ENCODE data around the gene FYB1.
"Not testable (repeated sequence)": the region's sequence is repeated elsewhere in the genome, so short reads cannot be mapped to it uniquely, and the experiment has no call there.

Gene FYB1

DNA sequence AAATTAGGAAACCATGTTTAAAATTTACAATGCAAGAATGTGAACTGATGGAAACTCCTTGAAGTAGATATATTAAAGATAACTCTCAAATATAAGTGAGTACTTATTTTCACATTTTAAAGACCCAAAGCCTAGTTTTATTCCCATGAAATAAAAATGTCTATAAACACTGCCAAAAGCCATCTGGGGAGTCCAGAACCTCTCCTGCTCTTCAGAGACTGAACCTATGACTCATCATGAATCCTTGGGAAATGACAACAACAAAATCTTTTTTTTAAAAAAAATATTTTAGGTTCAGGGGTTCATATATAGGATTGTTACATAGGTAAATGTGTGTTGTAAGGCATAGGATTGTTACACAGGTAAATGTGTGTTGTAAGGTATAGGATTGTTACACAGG, 33.8 kb upstream of the FYB1 start:
- Histone ChIP-seq H3K36me3 (ENCODE audit: control insufficient read depth, insufficient read depth, low read length) (no peaks in the 10 kb centered on the region), H3K4me3 (ENCODE audit: insufficient read depth, low read depth, low read length) (no peak overlapping the region)

DNA sequence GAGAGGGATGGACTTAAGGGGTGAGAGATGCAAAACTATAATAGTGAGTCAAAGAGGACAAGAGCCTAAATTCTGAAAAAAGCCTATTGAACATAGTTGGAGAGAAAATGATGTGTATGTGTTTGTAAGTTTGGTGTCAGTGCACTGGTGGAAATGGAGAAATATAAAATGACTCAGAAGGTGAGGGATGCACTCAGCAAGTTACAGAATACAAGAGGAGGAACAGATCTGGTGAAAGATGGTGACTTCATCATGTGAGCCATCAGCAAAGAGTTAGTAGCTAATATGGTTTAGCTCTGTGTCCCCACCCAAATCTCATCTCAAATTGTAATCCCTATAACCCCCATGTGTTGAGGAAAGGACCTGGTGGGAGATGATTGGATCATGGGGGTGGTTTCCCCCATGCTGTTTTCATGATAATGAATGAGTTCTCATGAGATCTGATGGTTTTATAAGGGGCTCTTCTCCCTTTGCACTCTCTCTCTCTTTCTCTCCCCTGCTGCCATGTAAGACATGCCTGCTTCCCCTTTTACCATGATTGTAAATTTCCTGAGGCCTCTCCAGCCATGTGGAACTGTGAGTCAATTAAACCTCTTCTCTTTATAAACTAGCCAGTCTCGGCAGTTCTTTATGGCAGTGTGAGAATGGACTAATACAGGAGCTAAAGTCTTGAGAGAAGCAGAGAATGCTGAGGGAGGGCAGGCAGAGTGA, 30.4 kb upstream of the FYB1 start:
- no peak overlapping the region for H3K27ac ChIP-seq (ENCODE audit: insufficient read depth, low read depth, low read length, poor library complexity, severe bottlenecking)
- H3K36me3 ChIP-seq (ENCODE audit: control insufficient read depth, insufficient read depth, low read length): no peaks in the 10 kb centered on the region
- H3K27me3 ChIP-seq (ENCODE audit: control insufficient read depth, insufficient read depth, low read length, poor library complexity, severe bottlenecking): no peaks in the 10 kb centered on the region
- 90 to 94% methylated on average over 1 of the region's 1 CpG for WGBS, 2 experiments
- no peaks in the 10 kb centered on the region for H3K9me3 ChIP-seq (ENCODE audit: control insufficient read depth, low read length)
- no peak overlapping the region for H3K4me3 ChIP-seq (ENCODE audit: insufficient read depth, low read depth, low read length)
- H3K4me1 ChIP-seq (ENCODE audit: control insufficient read depth, insufficient read depth, low read length): no peaks in the 10 kb centered on the region

More for the DNA sequence above, 33.8 kb upstream of the FYB1 start:
- Histone ChIP-seq H3K27me3 (ENCODE audit: control insufficient read depth, insufficient read depth, low read length, poor library complexity, severe bottlenecking) (no peaks in the 10 kb centered on the region), H3K4me1 (ENCODE audit: control insufficient read depth, insufficient read depth, low read length) (no peaks in the 10 kb centered on the region), H3K27ac (ENCODE audit: insufficient read depth, low read depth, low read length, poor library complexity, severe bottlenecking) (no peak overlapping the region), H3K9me3 (ENCODE audit: control insufficient read depth, low read length) (no peaks in the 10 kb centered on the region)

DNA sequence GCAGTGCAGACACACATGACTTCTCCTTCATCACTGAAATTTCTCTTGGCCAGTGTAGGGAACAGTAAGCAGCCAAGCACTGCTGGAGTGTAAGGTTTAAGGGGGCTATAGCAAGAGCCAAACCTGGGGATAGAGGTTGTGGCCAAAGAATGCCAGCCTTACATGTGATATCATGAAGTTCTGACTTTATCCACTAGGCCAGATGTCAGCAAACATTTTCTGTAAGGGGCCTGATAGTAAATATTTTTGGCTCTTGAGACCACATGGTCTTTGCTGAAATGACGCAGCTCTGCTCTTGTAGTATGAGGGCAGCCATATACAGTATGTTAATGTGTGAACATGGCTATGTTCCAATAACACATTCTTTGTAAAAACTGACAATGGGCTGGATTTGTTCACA, 29.7 kb upstream of the FYB1 start:
- Histone ChIP-seq H3K4me3 (ENCODE audit: insufficient read depth, low read depth, low read length) (no peak overlapping the region), H3K27me3 (ENCODE audit: control insufficient read depth, insufficient read depth, low read length, poor library complexity, severe bottlenecking) (no peaks in the 10 kb centered on the region), H3K36me3 (ENCODE audit: control insufficient read depth, insufficient read depth, low read length) (no peaks in the 10 kb centered on the region), H3K4me1 (ENCODE audit: control insufficient read depth, insufficient read depth, low read length) (no peaks in the 10 kb centered on the region), H3K27ac (ENCODE audit: insufficient read depth, low read depth, low read length, poor library complexity, severe bottlenecking) (no peak overlapping the region), H3K9me3 (ENCODE audit: control insufficient read depth, low read length) (no peaks in the 10 kb centered on the region)
- 88 to 100% methylated on average over 1 of the region's 1 CpG for WGBS, 2 experiments

DNA sequence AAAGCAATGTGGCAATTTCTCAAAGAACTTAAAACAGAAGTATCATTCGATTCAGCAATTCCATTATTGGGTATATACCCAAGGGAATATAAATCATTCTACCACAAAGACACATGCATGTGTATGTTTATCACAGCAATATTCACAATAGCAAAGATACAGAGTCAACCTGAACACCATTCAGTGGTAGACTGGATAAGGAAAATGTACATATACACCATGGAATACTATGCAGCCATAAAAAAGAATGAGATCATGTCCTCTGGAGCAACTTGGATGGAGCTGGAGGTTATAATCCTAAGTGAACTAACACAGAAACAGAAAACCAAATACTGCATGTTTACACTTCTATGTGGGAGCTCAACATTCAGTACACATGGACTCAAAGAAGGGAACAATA, 21.4 kb upstream of the FYB1 start:
- 83 to 90% methylated on average over 1 of the region's 1 CpG for WGBS, 2 experiments
- Histone ChIP-seq H3K36me3 (ENCODE audit: control insufficient read depth, insufficient read depth, low read length) (no peaks in the 10 kb centered on the region), H3K27me3 (ENCODE audit: control insufficient read depth, insufficient read depth, low read length, poor library complexity, severe bottlenecking) (no peaks in the 10 kb centered on the region), H3K4me3 (ENCODE audit: insufficient read depth, low read depth, low read length) (no peak overlapping the region), H3K27ac (ENCODE audit: insufficient read depth, low read depth, low read length, poor library complexity, severe bottlenecking) (no peak overlapping the region), H3K4me1 (ENCODE audit: control insufficient read depth, insufficient read depth, low read length) (no peaks in the 10 kb centered on the region), H3K9me3 (ENCODE audit: control insufficient read depth, low read length) (no peaks in the 10 kb centered on the region)

DNA sequence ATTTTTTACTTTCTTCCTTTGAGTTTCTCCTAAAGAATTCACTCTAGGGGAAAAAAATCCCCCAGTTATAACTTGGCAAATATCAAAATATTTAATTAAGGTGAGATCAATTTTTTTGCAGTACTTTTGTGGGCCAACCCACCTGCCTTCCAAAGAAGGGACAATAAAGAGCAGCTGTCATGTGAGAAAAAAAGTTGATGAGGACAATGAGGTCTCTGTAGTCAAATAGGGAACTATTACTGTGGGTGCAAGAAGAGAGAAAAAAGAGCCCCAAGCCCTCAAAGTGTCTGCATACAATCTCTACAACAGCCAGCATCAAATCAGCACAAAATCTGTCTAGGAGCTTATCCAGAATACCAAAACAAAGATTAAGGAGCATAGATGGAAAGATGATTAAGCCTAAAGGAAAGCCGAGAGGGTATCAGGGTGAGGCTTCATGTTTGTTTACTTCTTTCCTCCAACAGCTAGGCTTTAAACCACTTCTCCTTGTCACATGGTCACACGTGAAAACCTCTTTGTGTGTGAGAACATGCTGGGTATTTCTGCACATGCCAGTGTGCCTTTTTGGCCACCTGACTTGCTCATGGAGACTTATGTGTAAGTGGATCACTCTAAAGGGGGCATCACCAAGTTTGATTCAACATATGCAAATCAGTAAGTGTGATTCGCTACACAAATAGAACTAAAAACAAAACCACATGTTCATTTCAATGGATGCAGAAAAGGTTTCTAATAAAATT, 19.2 kb upstream of the FYB1 start:
- WGBS, 2 experiments: 89 to 93% methylated on average over 3 of the region's 3 CpGs
- Histone ChIP-seq H3K9me3 (ENCODE audit: control insufficient read depth, low read length) (no peaks in the 10 kb centered on the region), H3K36me3 (ENCODE audit: control insufficient read depth, insufficient read depth, low read length) (no peaks in the 10 kb centered on the region), H3K27me3 (ENCODE audit: control insufficient read depth, insufficient read depth, low read length, poor library complexity, severe bottlenecking) (no peaks in the 10 kb centered on the region), H3K27ac (ENCODE audit: insufficient read depth, low read depth, low read length, poor library complexity, severe bottlenecking) (no peak overlapping the region), H3K4me3 (ENCODE audit: insufficient read depth, low read depth, low read length) (no peak overlapping the region), H3K4me1 (ENCODE audit: control insufficient read depth, insufficient read depth, low read length) (no peaks in the 10 kb centered on the region)

DNA sequence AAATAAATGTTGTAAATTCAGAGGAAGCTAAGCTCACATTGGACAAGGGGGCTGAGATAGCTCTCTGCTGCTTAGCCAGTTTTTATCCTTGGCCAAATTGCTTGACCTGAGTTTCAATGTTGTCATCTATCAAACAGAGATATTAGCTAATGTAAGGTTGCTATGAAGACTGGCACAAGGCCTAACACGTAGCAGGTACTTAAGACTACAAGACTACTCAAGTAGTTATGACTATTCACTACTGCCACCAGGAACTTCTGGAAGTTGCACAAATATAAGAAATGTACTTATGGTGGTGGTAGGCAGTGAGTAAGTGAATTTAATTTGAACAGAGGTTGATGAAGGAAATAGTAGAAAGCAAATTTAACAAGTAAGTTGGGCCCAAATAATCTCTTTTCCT, 17.4 kb upstream of the FYB1 start:
- WGBS, 2 experiments: 93% methylated on average over 1 of the region's 1 CpG; no CpG with 5 or more reads in 1 of the 2 experiments
- H3K9me3 ChIP-seq (ENCODE audit: control insufficient read depth, low read length): no peaks in the 10 kb centered on the region
- H3K27me3 ChIP-seq (ENCODE audit: control insufficient read depth, insufficient read depth, low read length, poor library complexity, severe bottlenecking): no peaks in the 10 kb centered on the region
- H3K27ac ChIP-seq (ENCODE audit: insufficient read depth, low read depth, low read length, poor library complexity, severe bottlenecking): no peak overlapping the region
- H3K4me3 ChIP-seq (ENCODE audit: insufficient read depth, low read depth, low read length): no peak overlapping the region
- H3K36me3 ChIP-seq (ENCODE audit: control insufficient read depth, insufficient read depth, low read length): no peaks in the 10 kb centered on the region
- H3K4me1 ChIP-seq (ENCODE audit: control insufficient read depth, insufficient read depth, low read length): no peaks in the 10 kb centered on the region

DNA sequence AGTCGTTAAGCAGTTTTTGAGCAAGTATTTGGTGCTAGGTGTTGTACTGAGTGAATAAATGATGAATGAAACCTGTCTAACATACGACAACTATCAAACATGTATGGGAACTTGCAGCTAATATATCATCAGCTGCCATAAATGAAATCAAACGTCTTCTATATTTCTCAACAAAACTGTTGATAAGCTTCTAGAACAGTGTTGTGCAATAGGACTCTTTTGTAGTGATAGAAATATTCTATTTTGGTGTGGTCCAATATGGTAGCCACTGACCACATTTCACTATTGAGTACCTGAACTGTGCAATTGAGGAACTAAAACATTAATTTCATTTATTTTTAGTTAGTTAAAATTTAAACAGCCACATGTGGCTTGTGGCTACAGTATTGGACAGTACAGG, 16.3 kb upstream of the FYB1 start:
- H3K9me3 ChIP-seq (ENCODE audit: control insufficient read depth, low read length): no peaks in the 10 kb centered on the region
- WGBS, 2 experiments: 83 to 90% methylated on average over 1 to 3 of the region's 3 CpGs
- no peak overlapping the region for H3K27ac ChIP-seq (ENCODE audit: insufficient read depth, low read depth, low read length, poor library complexity, severe bottlenecking)
- H3K4me1 ChIP-seq (ENCODE audit: control insufficient read depth, insufficient read depth, low read length): no peaks in the 10 kb centered on the region
- no peak overlapping the region for H3K4me3 ChIP-seq (ENCODE audit: insufficient read depth, low read depth, low read length)
- no peaks in the 10 kb centered on the region for H3K36me3 ChIP-seq (ENCODE audit: control insufficient read depth, insufficient read depth, low read length)
- H3K27me3 ChIP-seq (ENCODE audit: control insufficient read depth, insufficient read depth, low read length, poor library complexity, severe bottlenecking): no peaks in the 10 kb centered on the region

DNA sequence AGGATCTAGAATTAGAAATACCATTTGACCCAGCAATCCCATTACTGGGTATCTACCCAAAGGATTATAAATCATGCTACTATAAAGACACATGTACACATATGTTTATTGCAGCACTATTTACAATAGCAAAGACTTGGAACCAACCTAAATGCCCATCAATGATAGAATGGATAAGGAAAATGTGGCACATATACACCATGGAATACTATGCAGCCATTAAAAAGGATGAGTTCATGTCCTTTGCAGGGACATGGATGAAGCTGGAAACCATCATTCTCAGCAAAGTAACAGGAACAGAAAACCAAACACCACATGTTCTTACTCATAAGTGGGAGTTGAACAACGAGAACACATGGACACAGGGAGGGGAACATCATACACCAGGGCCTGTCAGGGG, 15.1 kb upstream of the FYB1 start:
- not testable (repeated sequence) for H3K27me3 ChIP-seq (ENCODE audit: control insufficient read depth, insufficient read depth, low read length, poor library complexity, severe bottlenecking); H3K4me1 ChIP-seq (ENCODE audit: control insufficient read depth, insufficient read depth, low read length); H3K36me3 ChIP-seq (ENCODE audit: control insufficient read depth, insufficient read depth, low read length); H3K27ac ChIP-seq (ENCODE audit: insufficient read depth, low read depth, low read length, poor library complexity, severe bottlenecking); H3K4me3 ChIP-seq (ENCODE audit: insufficient read depth, low read depth, low read length); H3K9me3 ChIP-seq (ENCODE audit: control insufficient read depth, low read length)
- 100% methylated on average over 1 of the region's 1 CpG for WGBS, 2 experiments

DNA sequence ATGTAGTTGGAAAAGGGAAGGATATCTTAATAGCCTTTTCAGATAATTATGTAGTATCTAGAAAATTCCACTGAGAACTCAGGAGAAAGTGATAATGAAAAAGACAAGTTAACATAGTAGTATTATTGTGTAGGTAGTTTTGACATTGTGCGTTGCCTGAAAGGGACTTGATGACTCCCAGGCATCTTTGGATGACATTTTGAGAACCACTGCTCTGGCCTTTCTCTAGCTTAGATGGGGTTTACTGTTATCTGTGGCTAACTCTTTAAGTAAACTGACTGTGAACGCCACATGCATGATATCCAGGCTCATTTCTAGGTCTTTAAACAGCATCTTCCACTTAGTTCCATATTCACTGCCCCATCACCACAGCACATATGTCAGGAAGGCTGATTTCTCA, 14.4 kb upstream of the FYB1 start:
- Histone ChIP-seq H3K27ac (ENCODE audit: insufficient read depth, low read depth, low read length, poor library complexity, severe bottlenecking) (no peak overlapping the region), H3K4me1 (ENCODE audit: control insufficient read depth, insufficient read depth, low read length) (no peaks in the 10 kb centered on the region), H3K4me3 (ENCODE audit: insufficient read depth, low read depth, low read length) (no peak overlapping the region), H3K27me3 (ENCODE audit: control insufficient read depth, insufficient read depth, low read length, poor library complexity, severe bottlenecking) (no peaks in the 10 kb centered on the region), H3K9me3 (ENCODE audit: control insufficient read depth, low read length) (no peaks in the 10 kb centered on the region), H3K36me3 (ENCODE audit: control insufficient read depth, insufficient read depth, low read length) (no peaks in the 10 kb centered on the region)
- WGBS, 2 experiments: 88 to 90% methylated on average over 2 of the region's 2 CpGs

DNA sequence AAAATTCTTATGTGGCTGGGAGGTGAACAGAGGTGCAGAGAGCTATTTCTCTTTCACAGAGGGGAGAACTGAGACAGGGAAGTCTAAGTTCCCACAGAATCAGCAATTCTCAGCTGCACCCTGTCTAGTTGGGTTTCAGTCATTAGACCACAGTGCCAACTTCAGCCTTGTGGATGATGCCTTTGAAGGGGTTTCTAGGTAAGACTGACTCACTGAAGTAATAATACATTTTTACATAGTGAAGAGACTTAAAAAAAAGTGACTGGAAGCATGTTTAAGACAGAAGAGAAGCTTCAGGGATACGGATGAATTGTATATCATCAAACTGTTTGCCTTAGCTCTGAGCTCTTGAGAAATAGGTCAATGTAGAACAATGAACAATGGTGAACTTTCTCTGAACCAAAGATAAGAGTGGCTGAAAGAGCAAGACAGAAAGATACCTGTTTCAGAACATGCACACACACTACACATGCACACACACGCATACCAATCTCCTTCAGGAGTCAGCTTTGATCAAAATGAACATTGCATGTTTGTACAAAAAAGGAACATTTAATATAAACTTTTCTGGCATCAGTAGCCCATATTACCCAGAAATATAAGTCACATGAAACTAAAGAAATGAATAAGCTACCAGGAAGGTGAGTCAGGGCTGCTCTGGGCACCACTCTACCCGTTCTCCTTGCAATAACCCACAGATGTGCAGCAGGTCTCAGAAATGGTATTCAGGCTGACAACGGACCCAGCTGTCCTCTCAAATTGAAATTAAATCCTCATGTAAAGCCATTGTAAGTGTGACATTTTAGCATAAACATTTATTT, 12.6 kb upstream of the FYB1 start:
- 89 to 94% methylated on average over 3 to 4 of the region's 4 CpGs for WGBS, 2 experiments
- H3K4me3 ChIP-seq (ENCODE audit: insufficient read depth, low read depth, low read length): no peak overlapping the region

More for the DNA sequence above, 12.6 kb upstream of the FYB1 start:
- Histone ChIP-seq H3K4me1 (ENCODE audit: control insufficient read depth, insufficient read depth, low read length) (no peaks in the 10 kb centered on the region), H3K36me3 (ENCODE audit: control insufficient read depth, insufficient read depth, low read length) (no peaks in the 10 kb centered on the region), H3K27me3 (ENCODE audit: control insufficient read depth, insufficient read depth, low read length, poor library complexity, severe bottlenecking) (no peaks in the 10 kb centered on the region), H3K27ac (ENCODE audit: insufficient read depth, low read depth, low read length, poor library complexity, severe bottlenecking) (no peak overlapping the region), H3K9me3 (ENCODE audit: control insufficient read depth, low read length) (no peaks in the 10 kb centered on the region)

All from ectodermal cell (in vitro differentiated cells).